ENCODE data around the gene CDH16.

Gene CDH16

DNA sequence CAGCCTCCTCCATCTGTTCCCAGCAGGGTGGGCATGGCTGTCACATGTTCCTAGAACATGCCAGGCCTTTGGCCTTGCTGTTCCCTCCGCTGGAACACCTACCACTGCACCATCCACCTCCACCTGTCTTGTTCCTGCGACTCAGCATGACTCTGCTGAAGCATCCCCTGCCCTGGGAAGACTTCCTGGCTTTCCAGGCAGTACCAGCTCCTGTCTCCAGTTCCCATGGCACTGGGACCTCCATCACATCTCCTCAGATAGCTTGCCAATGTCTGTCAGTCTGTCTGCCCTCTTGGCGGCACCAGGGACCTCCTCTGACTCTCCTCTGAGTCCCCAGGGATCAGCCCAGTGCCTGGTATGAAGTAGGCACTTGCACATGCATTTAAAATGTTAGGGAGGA, 22.7 kb downstream of the CDH16 start:
- no peak for DNase-seq (ENCODE audit: low spot score)

DNA sequence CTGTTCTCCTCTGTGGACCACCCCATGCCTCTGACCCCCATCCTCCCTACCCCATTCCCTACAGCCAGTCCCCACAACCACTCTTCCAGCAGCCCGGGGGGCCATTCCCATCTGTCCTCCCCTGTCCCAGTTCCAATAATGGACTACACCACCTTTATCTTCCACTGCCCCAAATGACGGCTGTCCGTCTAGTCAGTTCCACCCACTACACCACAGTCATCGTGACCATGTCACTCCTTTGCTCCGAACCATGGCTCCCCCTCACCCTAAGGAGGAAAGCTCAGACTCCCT, 23.1 kb downstream of the CDH16 start:
- DNase-seq (ENCODE audit: low spot score): no peak

DNA sequence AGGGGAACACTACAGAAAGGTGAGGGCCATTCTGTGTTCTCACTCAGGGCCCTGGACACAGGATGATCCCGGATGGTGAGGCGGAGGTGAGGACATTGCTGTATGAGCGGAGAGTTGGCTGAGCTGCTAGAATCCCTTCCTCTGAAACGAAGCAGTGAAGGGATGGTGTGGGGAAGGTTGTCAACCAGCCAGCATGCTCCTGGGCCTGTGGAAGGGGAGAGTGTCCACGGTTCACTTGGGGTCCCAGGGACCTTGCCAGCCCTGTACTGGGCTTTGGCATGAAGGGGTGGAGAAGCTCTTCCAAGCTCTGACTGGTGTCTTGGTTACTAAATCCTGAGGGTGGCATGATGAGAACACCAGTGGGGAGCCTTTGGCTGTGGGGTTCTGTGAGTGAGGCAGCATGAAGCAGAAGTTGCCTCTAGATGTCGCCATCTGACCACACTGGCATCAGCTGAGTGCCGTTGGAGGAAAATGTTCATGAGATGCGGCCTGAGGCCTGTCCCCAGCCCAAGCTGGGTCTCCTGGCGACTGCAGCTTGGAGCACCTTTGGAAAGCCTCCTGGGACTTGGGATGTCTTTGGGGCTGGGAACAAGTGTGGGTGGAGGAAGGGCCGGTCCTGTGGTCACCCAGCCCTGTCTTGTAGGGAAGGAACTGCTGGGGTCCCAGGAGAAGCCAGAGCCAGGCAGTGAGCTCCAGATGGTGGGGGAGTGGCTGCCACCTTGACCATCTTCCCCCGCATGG, 23.6 kb downstream of the CDH16 start:
- peak; percentile 54 for DNase-seq (ENCODE audit: low spot score)

DNA sequence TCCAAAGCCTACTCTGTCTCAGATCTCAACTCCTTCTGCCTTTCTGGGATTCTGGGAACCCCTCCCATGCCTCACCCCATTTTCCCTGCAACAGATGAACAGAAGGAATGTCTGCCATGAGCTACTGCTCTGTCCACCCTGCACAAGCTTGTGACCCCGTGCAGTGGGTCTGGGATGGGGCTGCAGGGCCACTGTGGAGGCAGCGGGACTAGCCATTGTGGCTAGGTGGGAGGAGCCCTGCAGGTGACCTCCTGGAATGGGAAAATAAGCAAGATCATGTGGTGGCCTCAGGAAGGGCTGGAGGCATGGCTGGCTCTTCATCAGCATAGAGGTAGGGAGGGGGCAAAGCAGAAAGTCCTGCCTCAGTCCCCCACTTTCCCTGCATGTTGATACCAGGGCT, 24.6 kb downstream of the CDH16 start:
- no peak for DNase-seq (ENCODE audit: low spot score)

GRCh38 chr16:66891797-66892196, 26.9 kb downstream of the CDH16 start:
- no peak for DNase-seq (ENCODE audit: low spot score)

- DNase-seq (ENCODE audit: low spot score): no peak
Measured at GRCh38 chr16:66891360-66891759, 27.3 kb downstream of the CDH16 start.

DNA sequence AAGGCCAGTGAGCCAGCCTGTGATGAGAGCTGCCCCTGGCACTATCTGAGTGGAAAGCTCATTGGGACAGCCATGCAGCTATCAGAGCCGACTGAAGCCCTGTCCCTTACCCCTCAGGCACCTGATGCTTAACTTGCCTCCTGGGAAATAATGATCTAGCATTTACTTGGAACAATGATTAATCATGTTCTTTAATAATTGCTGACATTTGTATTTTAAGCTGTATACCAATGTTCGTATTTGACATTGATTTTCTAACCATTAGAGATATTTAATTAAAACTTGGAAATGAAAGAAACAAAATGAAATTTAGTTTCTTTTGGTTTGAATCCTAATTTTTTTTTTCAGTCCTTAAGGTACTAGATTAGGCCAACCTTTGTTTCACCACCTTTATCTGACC, 27.9 kb downstream of the CDH16 start:
- no peak for DNase-seq (ENCODE audit: low spot score)

- no peak for DNase-seq (ENCODE audit: low spot score)
Measured at GRCh38 chr16:66889622-66890021, 29.1 kb downstream of the CDH16 start.

GRCh38 chr16:66888647-66889615, 29.8 kb downstream of the CDH16 start:
- no peak for DNase-seq (ENCODE audit: low spot score)

GRCh38 chr16:66886914-66887313, 31.8 kb downstream of the CDH16 start:
- DNase-seq (ENCODE audit: low spot score): no peak

- DNase-seq (ENCODE audit: low spot score): no peak
Measured at GRCh38 chr16:66886321-66886720, 32.4 kb downstream of the CDH16 start.

DNA sequence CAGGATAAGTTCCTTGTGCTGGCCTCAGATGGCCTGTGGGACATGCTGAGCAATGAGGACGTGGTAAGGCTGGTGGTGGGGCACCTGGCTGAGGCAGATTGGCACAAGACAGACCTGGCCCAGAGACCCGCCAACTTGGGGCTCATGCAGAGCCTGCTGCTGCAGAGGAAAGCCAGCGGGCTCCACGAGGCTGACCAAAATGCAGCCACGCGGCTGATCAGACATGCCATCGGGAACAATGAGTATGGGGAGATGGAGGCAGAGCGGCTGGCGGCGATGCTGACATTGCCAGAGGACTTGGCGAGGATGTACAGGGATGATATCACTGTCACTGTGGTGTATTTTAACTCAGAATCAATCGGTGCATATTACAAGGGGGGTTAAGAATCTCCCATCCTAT, 33.2 kb downstream of the CDH16 start:
- DNase-seq (ENCODE audit: low spot score): no peak

- no peak for DNase-seq (ENCODE audit: low spot score)
Measured at GRCh38 chr16:66882702-66883101, 36.0 kb downstream of the CDH16 start.

DNA sequence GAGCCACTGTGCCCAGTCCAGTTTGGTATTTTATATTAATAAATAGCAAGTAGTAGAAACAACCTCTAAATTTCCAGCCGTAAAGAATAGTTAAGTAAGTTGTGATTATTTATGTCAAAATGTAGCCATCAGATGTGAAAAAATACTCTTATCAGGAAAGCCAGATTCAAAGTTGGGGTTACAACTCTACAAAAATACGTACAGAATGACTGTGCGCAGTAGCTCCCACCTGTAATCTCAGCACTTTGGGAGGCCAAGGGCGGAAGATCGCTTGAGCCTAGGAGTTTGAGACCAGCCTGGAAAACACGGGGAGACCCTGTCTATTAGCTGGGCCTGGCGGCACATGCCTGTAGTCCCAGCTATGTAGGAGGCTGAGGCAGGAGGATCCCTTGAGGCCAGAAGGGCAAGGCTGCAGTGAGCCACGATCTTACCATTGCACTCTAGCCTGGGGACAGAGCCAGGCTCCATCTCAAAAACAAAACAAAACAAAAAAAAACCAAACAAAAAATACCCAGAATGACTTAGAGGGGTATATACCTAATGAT, 36.6 kb downstream of the CDH16 start:
- no peak for DNase-seq (ENCODE audit: low spot score)

DNA sequence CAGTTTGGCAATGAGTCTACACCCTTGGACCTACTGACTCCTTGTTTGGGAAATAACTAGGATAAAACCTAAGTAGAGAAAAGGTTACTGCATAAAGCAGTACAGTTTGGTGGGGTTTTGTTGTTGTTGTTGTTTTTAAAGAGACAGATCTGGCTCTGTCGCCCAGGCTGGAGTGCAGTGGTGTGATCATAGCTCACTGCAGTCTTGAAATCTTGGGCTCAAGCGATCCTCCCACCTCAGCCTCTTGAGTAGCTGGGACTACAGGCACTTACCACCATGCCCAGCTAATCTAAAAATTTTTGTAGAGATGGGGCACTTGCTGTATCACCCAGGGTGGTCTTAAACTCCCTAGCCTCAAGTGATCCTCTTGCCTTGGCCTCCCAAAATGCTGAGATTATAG, 37.1 kb downstream of the CDH16 start:
- DNase-seq (ENCODE audit: low spot score): no peak

- DNase-seq (ENCODE audit: low spot score): no peak
Measured at GRCh38 chr16:66881014-66881417, 37.7 kb downstream of the CDH16 start.

GRCh38 chr16:66880288-66881013, 38.2 kb downstream of the CDH16 start, which contains the start of gene PDP2:
PDP2 (plus strand) TSS chr16:66880515; CDS start chr16:66884285, 3,770 bp downstream.
- peak; percentile 66 for DNase-seq (ENCODE audit: low spot score)

DNA sequence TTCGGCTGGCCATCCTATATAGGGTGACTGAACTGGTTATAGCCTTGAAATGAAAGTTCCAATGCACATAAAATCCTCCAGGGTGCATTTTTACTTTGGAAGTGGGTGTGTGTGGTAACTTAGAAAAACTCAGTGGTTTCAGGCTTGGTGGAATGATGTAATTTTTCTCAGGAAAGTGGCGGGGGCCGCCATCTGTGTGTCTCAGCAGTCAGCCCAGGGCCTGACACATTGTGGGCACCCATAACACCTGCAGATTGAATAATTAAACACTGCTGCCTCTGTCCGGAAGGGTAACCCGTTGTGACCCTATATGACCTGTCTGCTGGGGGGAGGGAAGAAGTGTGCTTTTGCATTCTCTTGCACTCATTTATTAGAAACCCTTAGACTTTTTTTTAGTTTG, 40.6 kb downstream of the CDH16 start:
- DNase-seq (ENCODE audit: low spot score): no peak

GRCh38 chr16:66874079-66874775, 44.5 kb downstream of the CDH16 start:
- DNase-seq (ENCODE audit: low spot score): no peak

DNA sequence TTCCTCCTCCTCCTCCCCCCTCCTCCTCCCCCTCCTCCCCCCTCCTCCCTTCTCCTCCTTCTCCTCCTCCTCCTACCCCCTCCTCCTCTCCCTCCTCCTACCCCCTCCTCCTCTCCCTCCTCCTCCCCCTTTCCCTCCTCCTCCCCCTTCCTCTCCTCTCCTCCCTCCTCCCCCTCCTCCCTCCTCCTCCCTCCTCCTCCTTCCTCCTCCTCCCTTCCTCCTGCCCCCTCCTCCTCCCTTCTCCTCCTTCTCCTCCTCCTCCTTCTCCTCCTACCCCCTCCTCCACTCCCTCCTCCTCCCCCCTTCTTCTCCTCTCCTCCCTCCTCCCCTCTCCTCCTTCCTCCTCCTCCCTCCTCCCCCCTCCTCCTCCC, 45.0 kb downstream of the CDH16 start:
- no peak for DNase-seq (ENCODE audit: low spot score)

GRCh38 chr16:66872943-66873684, 45.6 kb downstream of the CDH16 start:
- DNase-seq (ENCODE audit: low spot score): peak; percentile 88
